Measurements from ENCODE around the gene HOXC9. TPM values are rescaled to one million over a fixed set of nuclear protein-coding genes. Genes with fewer than 3 reads are reported as not detected.
A peak's percentile ranks its signal among the peaks of the same experiment; 100 is the strongest.

HOXC9 gene
- total RNA-seq: 1.2 TPM

DNA sequence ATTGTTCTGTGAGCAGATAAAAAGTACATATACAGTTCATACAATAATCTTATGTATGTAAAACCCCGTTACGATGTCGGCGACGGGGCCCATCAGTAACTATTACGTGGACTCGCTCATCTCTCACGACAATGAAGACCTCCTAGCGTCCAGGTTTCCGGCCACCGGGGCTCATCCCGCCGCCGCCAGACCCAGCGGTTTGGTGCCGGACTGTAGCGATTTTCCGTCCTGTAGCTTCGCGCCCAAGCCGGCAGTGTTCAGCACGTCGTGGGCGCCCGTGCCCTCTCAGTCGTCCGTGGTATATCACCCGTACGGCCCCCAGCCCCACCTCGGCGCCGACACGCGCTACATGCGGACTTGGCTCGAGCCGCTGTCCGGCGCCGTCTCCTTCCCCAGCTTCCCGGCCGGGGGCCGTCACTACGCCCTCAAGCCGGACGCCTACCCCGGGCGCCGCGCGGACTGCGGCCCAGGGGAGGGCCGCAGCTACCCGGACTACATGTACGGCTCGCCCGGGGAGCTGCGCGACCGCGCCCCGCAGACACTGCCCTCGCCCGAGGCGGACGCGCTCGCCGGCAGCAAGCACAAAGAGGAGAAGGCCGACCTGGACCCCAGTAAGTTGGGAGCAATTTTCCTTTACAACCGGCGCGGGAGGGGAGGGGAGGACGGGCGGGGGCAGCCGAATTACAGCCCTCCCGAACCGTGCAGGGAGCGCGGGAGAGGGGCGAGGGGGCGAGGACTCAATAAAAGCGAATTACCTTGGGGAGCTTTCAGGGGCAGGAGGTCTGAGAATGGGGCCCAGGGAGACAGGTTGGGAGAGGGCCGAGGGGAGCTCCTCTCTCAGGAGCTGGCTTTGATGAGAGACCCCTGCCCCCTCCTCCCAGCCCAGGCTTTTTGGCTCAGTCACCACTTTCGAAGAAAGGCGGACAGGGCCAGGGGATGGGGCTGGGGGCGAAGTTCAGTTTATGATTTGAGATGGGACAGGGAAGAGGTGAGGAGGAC lies at the start of gene HOXC9:
Gene HOXC9, plus strand, starts transcription at position 46 of the 999 bp plus-strand sequence. Its CDS starts 28 bp downstream, at position 74.
- no peak for DNase-seq (ENCODE audit: low spot score in 2 of 2)
- Histone ChIP-seq H3K27me3 (peaks cover 29% of the 10 kb centered on the region), H3K9me3 (no peaks in the 10 kb centered on the region), H3K4me1 (peaks cover 0 to 10% of the 10 kb centered on the region in 2 donors), H3K27ac (no peak within 1 kb of the TSS), H3K36me3 (no peaks in the 10 kb centered on the region), H3K4me3 (peak within 1 kb of the TSS; percentile 61 to 62)
- intact Hi-C loops (cut with DNase I): no loop called here
- TF ChIP-seq, protein P1, sequence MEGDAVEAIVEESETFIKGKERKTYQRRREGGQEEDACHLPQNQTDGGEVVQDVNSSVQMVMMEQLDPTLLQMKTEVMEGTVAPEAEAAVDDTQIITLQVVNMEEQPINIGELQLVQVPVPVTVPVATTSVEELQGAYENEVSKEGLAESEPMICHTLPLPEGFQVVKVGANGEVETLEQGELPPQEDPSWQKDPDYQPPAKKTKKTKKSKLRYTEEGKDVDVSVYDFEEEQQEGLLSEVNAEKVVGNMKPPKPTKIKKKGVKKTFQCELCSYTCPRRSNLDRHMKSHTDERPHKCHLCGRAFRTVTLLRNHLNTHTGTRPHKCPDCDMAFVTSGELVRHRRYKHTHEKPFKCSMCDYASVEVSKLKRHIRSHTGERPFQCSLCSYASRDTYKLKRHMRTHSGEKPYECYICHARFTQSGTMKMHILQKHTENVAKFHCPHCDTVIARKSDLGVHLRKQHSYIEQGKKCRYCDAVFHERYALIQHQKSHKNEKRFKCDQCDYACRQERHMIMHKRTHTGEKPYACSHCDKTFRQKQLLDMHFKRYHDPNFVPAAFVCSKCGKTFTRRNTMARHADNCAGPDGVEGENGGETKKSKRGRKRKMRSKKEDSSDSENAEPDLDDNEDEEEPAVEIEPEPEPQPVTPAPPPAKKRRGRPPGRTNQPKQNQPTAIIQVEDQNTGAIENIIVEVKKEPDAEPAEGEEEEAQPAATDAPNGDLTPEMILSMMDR (IDR thresholded peaks at IDR 0.05): no peak

DNA sequence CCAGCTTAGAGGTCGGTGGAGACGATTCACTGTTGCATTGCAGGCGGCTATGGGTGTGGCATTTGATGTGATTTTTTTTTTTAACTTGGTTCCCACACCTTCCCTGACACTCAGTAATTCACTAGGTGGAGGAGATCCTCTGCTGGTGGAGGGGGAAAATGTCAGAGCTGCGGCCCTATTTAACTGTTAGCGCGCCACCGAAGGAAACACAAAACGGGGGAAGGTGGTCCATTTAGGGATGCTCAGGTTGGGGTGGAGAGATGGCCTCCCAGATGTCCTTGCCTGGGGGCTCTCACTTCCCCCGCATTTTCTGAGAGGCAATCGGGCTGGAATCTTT lies 49.6 kb upstream of the HOXC9 start:
- Histone ChIP-seq H3K27ac (no peak overlapping the region), H3K4me3 (no peak overlapping the region), H3K4me1 (peaks cover 3 to 5% of the 10 kb centered on the region in 2 donors), H3K9me3 (no peaks in the 10 kb centered on the region), H3K36me3 (no peaks in the 10 kb centered on the region), H3K27me3 (peaks cover 52% of the 10 kb centered on the region)
- DNase-seq (ENCODE audit: low spot score in 2 of 2): no peak
- intact Hi-C loops (cut with DNase I): no loop called here
- TF ChIP-seq, protein P1 (IDR thresholded peaks at IDR 0.05): no peak

DNA sequence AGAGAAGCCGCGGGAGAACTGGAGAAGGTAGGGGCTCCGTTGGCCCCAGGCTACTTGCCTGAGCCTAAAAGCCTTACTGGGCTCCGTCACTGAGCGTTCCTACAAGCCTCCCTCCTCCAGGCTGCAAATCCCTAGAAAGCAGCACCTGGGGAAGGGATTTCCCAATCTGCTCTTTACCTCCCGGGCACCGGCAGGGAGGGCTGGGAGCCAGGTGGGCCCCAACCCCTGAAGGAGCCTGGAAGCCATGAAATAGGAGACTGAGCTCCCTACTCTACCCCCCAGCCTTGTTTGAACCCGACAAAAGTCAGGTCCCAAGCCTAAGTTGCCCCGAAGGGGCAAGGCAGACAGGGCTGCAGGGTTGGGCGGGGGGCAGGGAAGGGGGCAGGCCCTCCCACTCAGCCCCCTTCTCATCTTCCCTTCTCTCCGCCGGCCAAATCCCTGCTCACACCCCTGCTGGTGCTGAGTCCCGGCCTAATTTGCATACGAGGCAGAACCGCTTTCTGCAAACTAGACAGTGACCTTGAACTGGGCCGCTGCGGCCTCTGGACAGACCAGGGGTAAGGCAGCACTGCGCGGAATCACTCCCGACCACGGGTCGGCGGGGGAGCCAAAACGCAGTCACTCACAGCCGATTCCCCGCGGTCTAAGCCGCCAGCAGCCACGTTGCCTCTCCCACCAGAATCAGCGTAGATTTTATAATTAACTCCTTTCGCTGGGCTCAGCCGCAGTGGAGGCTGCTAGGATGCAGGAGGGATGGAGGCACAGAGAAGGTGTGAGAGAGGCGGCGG lies 49.0 kb upstream of the HOXC9 start:
- no peak for DNase-seq (ENCODE audit: low spot score in 2 of 2)
- H3K9me3 ChIP-seq: no peaks in the 10 kb centered on the region
- TF ChIP-seq, protein P1 (IDR thresholded peaks at IDR 0.05): no peak
- H3K27ac ChIP-seq: no peak overlapping the region
- peaks cover 3 to 5% of the 10 kb centered on the region in 2 donors for H3K4me1 ChIP-seq
- no peaks in the 10 kb centered on the region for H3K36me3 ChIP-seq
- peaks cover 57% of the 10 kb centered on the region for H3K27me3 ChIP-seq
- no peak overlapping the region for H3K4me3 ChIP-seq
- intact Hi-C loops (cut with DNase I): no loop called here

DNA sequence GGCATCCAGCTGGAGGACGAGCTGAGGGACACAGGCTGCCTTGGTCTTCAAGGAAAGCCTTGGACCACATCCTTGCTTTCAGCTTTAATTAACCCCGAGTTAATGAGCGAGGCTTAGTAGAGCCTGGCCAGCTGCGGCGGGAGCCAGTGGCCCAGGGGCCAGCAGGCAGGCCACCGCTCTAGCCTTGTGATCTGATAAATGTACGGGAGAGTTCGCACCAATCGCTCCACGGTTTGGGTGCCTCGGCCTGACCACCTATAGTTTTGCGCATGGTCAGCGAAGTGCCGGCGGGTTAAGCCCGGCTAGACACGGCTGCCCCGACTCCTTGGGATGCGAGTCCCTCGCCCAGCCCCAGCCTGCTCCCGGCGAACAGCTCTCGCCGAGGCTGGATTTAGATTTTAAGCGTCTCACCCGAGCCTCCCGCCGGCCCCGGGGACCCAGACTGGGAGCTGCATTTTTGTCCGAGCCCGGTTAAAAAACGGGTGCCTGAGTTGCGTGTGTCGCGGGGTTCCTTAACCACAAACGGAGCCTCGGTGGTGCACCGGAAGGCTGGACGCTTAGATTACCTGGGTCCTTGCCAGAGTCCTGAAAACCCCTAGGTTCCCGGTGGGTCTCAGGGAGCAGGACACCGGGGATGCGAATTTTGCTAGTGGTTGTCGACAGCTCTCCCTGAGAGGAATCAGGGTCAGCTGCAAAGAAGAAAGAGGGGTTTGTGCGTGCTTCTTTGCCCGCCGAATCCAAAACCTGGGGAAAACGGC lies 48.2 kb upstream of the HOXC9 start:
- DNase-seq (ENCODE audit: low spot score in 2 of 2): no peak
- Histone ChIP-seq H3K27ac (no peak overlapping the region), H3K27me3 (peaks cover 65% of the 10 kb centered on the region), H3K36me3 (no peaks in the 10 kb centered on the region), H3K4me3 (no peak overlapping the region), H3K9me3 (no peaks in the 10 kb centered on the region), H3K4me1 (peaks cover 3 to 5% of the 10 kb centered on the region in 2 donors)
- TF ChIP-seq, protein P1 (IDR thresholded peaks at IDR 0.05): no peak
- intact Hi-C loops (cut with DNase I): no loop called here

DNA sequence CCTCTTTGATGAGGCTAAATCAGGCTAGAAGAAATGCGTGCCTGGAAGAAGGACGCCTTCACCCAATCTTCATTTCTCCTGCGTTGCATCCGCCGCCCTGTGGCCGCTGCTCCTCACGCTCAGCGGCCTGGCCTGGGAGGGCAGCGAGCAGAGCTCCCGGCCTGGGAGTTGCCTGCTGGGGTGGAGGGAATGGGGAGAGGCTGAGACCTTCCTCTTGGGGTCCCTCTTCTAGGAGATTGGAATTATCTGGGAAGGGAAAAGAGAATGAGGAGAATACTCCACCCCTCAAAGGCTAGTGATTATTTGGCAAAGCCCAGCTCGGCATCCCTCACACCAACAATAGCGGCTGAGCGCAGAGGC lies 47.6 kb upstream of the HOXC9 start:
- DNase-seq (ENCODE audit: low spot score in 2 of 2): no peak
- intact Hi-C loops (cut with DNase I): no loop called here
- TF ChIP-seq, protein P1 (IDR thresholded peaks at IDR 0.05): no peak
- Histone ChIP-seq H3K27ac (no peak overlapping the region), H3K27me3 (peaks cover 71% of the 10 kb centered on the region), H3K4me1 (peaks cover 3 to 5% of the 10 kb centered on the region in 2 donors), H3K36me3 (no peaks in the 10 kb centered on the region), H3K9me3 (no peaks in the 10 kb centered on the region), H3K4me3 (no peak overlapping the region)
